HepG2 (cell line): Measurements from ENCODE around the gene RSPRY1. TPM values are rescaled to one million over a fixed set of nuclear protein-coding genes. Genes with fewer than 3 reads are reported as not detected.

Experiments
- EHMT2 ChIP-seq: fragments of 200-600 bp; sonication (generic); IDR thresholded peaks from 2 replicates; pipeline ENCODE4 v1.7.0; 2017; ENCODE audit warnings: antibody characterized with exemption, low read depth, low read length, borderline replicate concordance
- KDM1A ChIP-seq: IDR thresholded peaks from 2 replicates; pipeline ENCODE4 v1.6.1; 2016; ENCODE audit warnings: missing compliant biosample characterization
- MXD3 ChIP-seq: IDR thresholded peaks from 2 replicates; pipeline ENCODE4 v1.6.1; 2016; ENCODE audit warnings: mild to moderate bottlenecking, missing biosample characterization, missing genetic modification reagents
- MYC ChIP-seq: sonication (generic); formaldehyde crosslinking; IDR thresholded peaks from 2 replicates; pipeline ENCODE4 v1.9.0; 2021; ENCODE audit warnings: missing genetic modification reagents, borderline replicate concordance
- MYNN ChIP-seq: sonication (generic); formaldehyde crosslinking; IDR thresholded peaks from 2 replicates; pipeline ENCODE4 v1.4.0; 2020; ENCODE audit warnings: mild to moderate bottlenecking, low read depth, missing genetic modification reagents
- POGK ChIP-seq: sonication (generic); formaldehyde crosslinking; conservative IDR thresholded peaks from 2 replicates; pipeline ENCODE4 v1.8.0; 2022; ENCODE audit warnings: mild to moderate bottlenecking, moderate library complexity, missing genetic modification reagents
- RAD21 ChIP-seq: fragments of 450-650 bp; formaldehyde crosslinking; IDR thresholded peaks from 2 replicates; pipeline ENCODE4 v1.5.0; 2020; ENCODE audit warnings: mild to moderate bottlenecking
- SMAD3 ChIP-seq: sonication (generic); formaldehyde crosslinking; IDR thresholded peaks from 2 replicates; pipeline ENCODE4 v1.4.0; 2020; ENCODE audit warnings: missing genetic modification reagents
- TRIM24 ChIP-seq: sonication (generic); formaldehyde crosslinking; IDR thresholded peaks from 2 replicates; pipeline ENCODE4 v1.8.0; 2022; ENCODE audit warnings: mild to moderate bottlenecking, missing genetic modification reagents
- UBTF ChIP-seq: sonication (generic); formaldehyde crosslinking; IDR thresholded peaks from 2 replicates; pipeline ENCODE4 v1.4.0; 2020; ENCODE audit warnings: mild to moderate bottlenecking, missing genetic modification reagents
- ZBTB14 ChIP-seq: sonication (generic); formaldehyde crosslinking; IDR thresholded peaks from 2 replicates; pipeline ENCODE4 v1.4.0; 2020; ENCODE audit warnings: missing genetic modification reagents
- ZBTB7A ChIP-seq: sonication (generic); formaldehyde crosslinking; IDR thresholded peaks from 2 replicates; pipeline ENCODE4 v1.8.0; 2022; ENCODE audit warnings: mild to moderate bottlenecking, missing genetic modification reagents
- ZNF230 ChIP-seq: sonication (generic); formaldehyde crosslinking; IDR thresholded peaks from 2 replicates; pipeline ENCODE4 v1.4.0; 2020; ENCODE audit warnings: mild to moderate bottlenecking, missing genetic modification reagents
- ZNF280D ChIP-seq: sonication (generic); formaldehyde crosslinking; IDR thresholded peaks from 2 replicates; pipeline ENCODE4 v1.5.1; 2020; ENCODE audit warnings: mild to moderate bottlenecking, missing genetic modification reagents
- ZNF589 ChIP-seq: sonication (generic); formaldehyde crosslinking; conservative IDR thresholded peaks from 2 replicates; pipeline ENCODE4 v1.8.0; 2022; ENCODE audit warnings: mild to moderate bottlenecking, moderate library complexity, missing genetic modification reagents
- ZNF678 ChIP-seq: sonication (generic); formaldehyde crosslinking; IDR thresholded peaks from 2 replicates; pipeline ENCODE4 v1.4.0; 2020; ENCODE audit warnings: mild to moderate bottlenecking, missing genetic modification reagents
- ZNF724P ChIP-seq: sonication (generic); formaldehyde crosslinking; IDR thresholded peaks from 2 replicates; pipeline ENCODE4 v1.8.0; 2022; ENCODE audit warnings: missing genetic modification reagents, borderline replicate concordance
- polyA plus RNA-seq, 8 experiments: library from polyadenylated mRNA; depleted of rRNA in 3 of 8; stranded (reverse) in 7 of 8; unstranded in 1 of 8; fragments of >200 nt; fragmentation: Illumina TruSeq in 4 of 8; extraction: Trizol in 4 of 8; gene quantifications; 2 replicates each; pipeline versions ENCODE4 v1.2.1 to v1.2.3, GENCODE V29; 2011 to 2016; ENCODE audit warnings: low read depth in 4 of 8, missing spikeins in 1 of 8, mixed read lengths in 1 of 8; ENCODE audit not compliant: insufficient read depth in 1 of 8
- total RNA-seq, 5 experiments: library from RNA; depleted of rRNA; stranded (reverse); fragments of >200 nt; fragmentation: Illumina TruSeq; extraction: Trizol; gene quantifications; 2 replicates each; pipeline ENCODE4 v1.2.3, GENCODE V29; 2016; ENCODE audit warnings: low read depth in 1 of 5

RSPRY1 gene
- total and polyA plus RNA-seq, 2 of the 13 experiments (the other 11 are each of a cell fraction or from before 2014, with no cell fraction given) = 53.4 to 61.0 TPM

- TF ChIP-seq ZBTB14 (CRISPR knock-in tag) (no peak), ZNF724P (CRISPR knock-in tag) (peak; percentile 43; the same call in 1 of the 2 replicates), EHMT2 (no peak), POGK (CRISPR knock-in tag) (0 out of 2 replicates have a peak, but pooled peaks have one; percentile 36), UBTF (CRISPR knock-in tag) (peak; percentile 95), MXD3 (CRISPR knock-in tag) (peak; percentile 90), MYNN (CRISPR knock-in tag) (no peak; the same call in 1 of the 2 replicates), ZBTB7A (CRISPR knock-in tag) (peak; percentile 50), TRIM24 (no peak), ZNF589 (CRISPR knock-in tag) (peak; percentile 68; the same call in 1 of the 2 replicates), ZNF230 (CRISPR knock-in tag) (no peak; the same call in 1 of the 2 replicates), ZNF678 (CRISPR knock-in tag) (peak; percentile 85), SMAD3 (no peak; the same call in 1 of the 2 replicates), MYC (CRISPR knock-in tag) (peak; percentile 80; the same call in 1 of the 2 replicates), RAD21 (CRISPR knock-in tag) (0 out of 2 replicates have a peak, but pooled peaks have one; percentile 11), KDM1A (CRISPR knock-in tag) (no peak), ZNF280D (peak; percentile 92)
These were observed at the start of gene RSPRY1, which contains the start of gene PSME3IP1 (continued) for GRCh38 chr16:57185945-57186871.
